DOHH2 (cell line): ENCODE measurements around the gene TKT.

ENCODE experiments used
- CTCF ChIP-seq: fragments of 200-600 bp; sonication (generic); IDR thresholded peaks from one replicate; pipeline ENCODE4 v1.5.1; 2014; ENCODE audit warnings: antibody characterized with exemption, mild to moderate bottlenecking, low read depth, low read length; ENCODE audit not compliant: poor library complexity, severe bottlenecking
- EZH2phosphoT487 ChIP-seq: fragments of 200-600 bp; sonication (generic); IDR thresholded peaks from 2 replicates; pipeline ENCODE4 v1.6.1; 2017; ENCODE audit warnings: borderline replicate concordance, mild to moderate bottlenecking, antibody characterized with exemption, low read length, moderate library complexity, mixed read lengths

- TF ChIP-seq CTCF (no peak), EZH2phosphoT487 (no peak)
These were observed 22.8 kb upstream of the TKT start for GRCh38 chr3:53278667-53279066.
